Peyer's patch (tissue), 4 donors: ENCODE data around the gene PPP2R5B. TPM values are rescaled to one million over a fixed set of nuclear protein-coding genes. Genes with fewer than 3 reads are reported as not detected.
A peak's percentile ranks its signal among the peaks of the same experiment; 100 is the strongest.

Experiments
- DNase-seq, 3 donors: peaks; one replicate each; pipeline ENCODE4 v3.0.0-alpha.2; 2017 to 2019
- H3K27ac ChIP-seq, 4 donors: fragments of 200-600 bp; sonication (generic); one replicate each; pipeline ENCODE4 v1.5.1; 2016 to 2019
- H3K27me3 ChIP-seq, 2 donors: fragments of 200-600 bp; sonication (generic); one replicate each; pipeline ENCODE4 v1.5.1; 2019
- H3K36me3 ChIP-seq, 3 donors: fragments of 200-600 bp; sonication (generic); one replicate each; pipeline ENCODE4 v1.5.1; 2016 to 2019
- H3K4me1 ChIP-seq, 4 donors: fragments of 200-600 bp; sonication (generic); one replicate each; pipeline ENCODE4 v1.5.1; 2016 to 2019
- H3K4me3 ChIP-seq, 4 donors: fragments of 200-600 bp; sonication (generic); 1 replicate in 3 of 4; 2 replicates in 1 of 4; pipeline ENCODE4 v1.5.1; 2016 to 2019; ENCODE audit warnings: mild to moderate bottlenecking in 1 of 4
- H3K9me3 ChIP-seq, 4 donors: fragments of 200-600 bp; sonication (generic); one replicate each; pipeline ENCODE4 v1.5.1; 2016 to 2019; ENCODE audit warnings: mild to moderate bottlenecking in 1 of 4
- CTCF ChIP-seq, 6 experiments: fragments of 450-650 bp in 4 of 6; fragments of 200-600 bp in 2 of 6; sonication (generic) in 1 of 6; IDR thresholded peaks; one replicate each; pipeline ENCODE4 v1.5.1; 2017 to 2019; ENCODE audit warnings: antibody characterized with exemption in 6 of 6, mild to moderate bottlenecking in 3 of 6, moderate library complexity in 1 of 6
- POLR2A ChIP-seq, 2 donors: fragments of 450-650 bp; IDR thresholded peaks; one replicate each; pipeline ENCODE4 v1.5.1; 2017; ENCODE audit warnings: antibody characterized with exemption in 2 of 2, mild to moderate bottlenecking in 2 of 2, moderate library complexity in 2 of 2
- total RNA-seq, 4 donors: library from RNA; depleted of rRNA; stranded (reverse); fragments of >200 nt; gene quantifications; one replicate each; pipeline ENCODE4 v1.1.0, GENCODE V29; 2016

PPP2R5B gene
- total RNA-seq, 4 donors from 2014 or later = 20.0 to 46.2 (median 22.5) TPM

GRCh38 chr11:64880240-64881001, 44.1 kb upstream of the PPP2R5B start:
- Histone ChIP-seq H3K4me3 (peak overlapping the region in 2 of 4 donors; percentile 7 to 9), H3K27me3 (no peaks in the 10 kb centered on the region), H3K9me3 (no peaks in the 10 kb centered on the region), H3K27ac (peak overlapping the region; percentile 58 to 94 (median 84)), H3K36me3 (no peaks in the 10 kb centered on the region), H3K4me1 (peaks cover 0 to 48% (median 17%) of the 10 kb centered on the region in 4 donors)
- TF ChIP-seq POLR2A (IDR thresholded peaks at IDR 0.05) (no peak), CTCF (IDR thresholded peaks at IDR 0.05) (no peak)
- no peak for DNase-seq

- Histone ChIP-seq H3K36me3 (no peaks in the 10 kb centered on the region), H3K9me3 (no peaks in the 10 kb centered on the region), H3K27me3 (no peaks in the 10 kb centered on the region), H3K4me3 (no peak overlapping the region), H3K27ac (peak overlapping the region in 3 of 4 donors; percentile 9 to 94 (median 26)), H3K4me1 (peaks cover 0 to 39% (median 17%) of the 10 kb centered on the region in 4 donors)
- TF ChIP-seq CTCF (IDR thresholded peaks at IDR 0.05) (no peak), POLR2A (IDR thresholded peaks at IDR 0.05) (no peak)
- DNase-seq = no peak
Observed at GRCh38 chr11:64881476-64881875, 43.0 kb upstream of the PPP2R5B start.

- no peak for DNase-seq
- Histone ChIP-seq H3K4me3 (no peak overlapping the region), H3K27ac (peak overlapping the region in 2 of 4 donors; percentile 7 to 26), H3K4me1 (peaks cover 0 to 31% (median 18%) of the 10 kb centered on the region in 4 donors), H3K9me3 (no peaks in the 10 kb centered on the region), H3K36me3 (no peaks in the 10 kb centered on the region), H3K27me3 (no peaks in the 10 kb centered on the region)
- TF ChIP-seq POLR2A (IDR thresholded peaks at IDR 0.05) (no peak), CTCF (IDR thresholded peaks at IDR 0.05) (no peak)
Observed at GRCh38 chr11:64882243-64882642, 42.2 kb upstream of the PPP2R5B start.

- Histone ChIP-seq H3K4me3 (no peak overlapping the region), H3K27ac (peak overlapping the region in 1 of 4 donors; percentile 6), H3K9me3 (no peaks in the 10 kb centered on the region), H3K36me3 (no peaks in the 10 kb centered on the region), H3K4me1 (peaks cover 3 to 35% (median 29%) of the 10 kb centered on the region in 4 donors), H3K27me3 (no peaks in the 10 kb centered on the region)
- DNase-seq = no peak
- TF ChIP-seq CTCF (IDR thresholded peaks at IDR 0.05) (no peak), POLR2A (IDR thresholded peaks at IDR 0.05) (no peak)
Observed at GRCh38 chr11:64883575-64883974, 40.9 kb upstream of the PPP2R5B start.

GRCh38 chr11:64884019-64884418, 40.5 kb upstream of the PPP2R5B start:
- Histone ChIP-seq H3K27ac (peak overlapping the region in 1 of 4 donors; percentile 6), H3K4me3 (no peak overlapping the region), H3K4me1 (peaks cover 3 to 37% (median 30%) of the 10 kb centered on the region in 4 donors), H3K9me3 (no peaks in the 10 kb centered on the region), H3K36me3 (no peaks in the 10 kb centered on the region), H3K27me3 (no peaks in the 10 kb centered on the region)
- no peak for DNase-seq
- TF ChIP-seq POLR2A (IDR thresholded peaks at IDR 0.05) (no peak), CTCF (IDR thresholded peaks at IDR 0.05) (no peak)
